Stimulated activated CD8-positive, alpha-beta memory T cell treated with anti-CD3 and anti-CD28 coated beads, Interleukin-2, amount 100 ng/mL, for 48 hours (primary cell): Measurements from ENCODE around the gene GALNT10.

ENCODE experiments used
- DNase-seq, 2 donors: peaks; one replicate each; pipeline ENCODE4 v3.0.0-alpha.2; 2020; ENCODE audit warnings: low read depth in 2 of 2

GALNT10 gene

GRCh38 chr5:154202379-154203260, 12.1 kb downstream of the GALNT10 start:
- peak; percentile 22 to 45 for DNase-seq

GRCh38 chr5:154203798-154204578, 13.5 kb downstream of the GALNT10 start:
- no peak for DNase-seq

GRCh38 chr5:154205441-154206117, 15.0 kb downstream of the GALNT10 start:
- DNase-seq = no peak

GRCh38 chr5:154206311-154206710, 15.8 kb downstream of the GALNT10 start:
- no peak for DNase-seq

GRCh38 chr5:154207204-154207603, 16.7 kb downstream of the GALNT10 start:
- no peak for DNase-seq

GRCh38 chr5:154209591-154210081, 19.1 kb downstream of the GALNT10 start:
- DNase-seq = no peak

- DNase-seq = no peak
Measured at GRCh38 chr5:154210163-154210562, 19.6 kb downstream of the GALNT10 start.

- no peak for DNase-seq
Measured at GRCh38 chr5:154211641-154212390, 21.3 kb downstream of the GALNT10 start.

GRCh38 chr5:154213592-154213991, 23.1 kb downstream of the GALNT10 start:
- DNase-seq = no peak

- no peak for DNase-seq
Measured at GRCh38 chr5:154214371-154215106, 24.0 kb downstream of the GALNT10 start.

GRCh38 chr5:154215571-154216325, 25.2 kb downstream of the GALNT10 start:
- no peak for DNase-seq

- DNase-seq = no peak
Measured at GRCh38 chr5:154217462-154217861, 26.9 kb downstream of the GALNT10 start.

GRCh38 chr5:154218786-154219185, 28.3 kb downstream of the GALNT10 start:
- DNase-seq = no peak

- DNase-seq = no peak
Measured at GRCh38 chr5:154220625-154221024, 30.1 kb downstream of the GALNT10 start.

- DNase-seq = peak; percentile 16 to 25
Measured at GRCh38 chr5:154221371-154221896, 30.9 kb downstream of the GALNT10 start.

GRCh38 chr5:154222414-154222813, 31.9 kb downstream of the GALNT10 start:
- DNase-seq = no peak

GRCh38 chr5:154223320-154223719, 32.8 kb downstream of the GALNT10 start:
- no peak for DNase-seq

- DNase-seq = no peak
Measured at GRCh38 chr5:154227090-154227489, 36.6 kb downstream of the GALNT10 start.

GRCh38 chr5:154228696-154229095, 38.2 kb downstream of the GALNT10 start:
- no peak for DNase-seq

GRCh38 chr5:154230526-154230925, 40.0 kb downstream of the GALNT10 start:
- no peak for DNase-seq
